Muscle of leg (tissue), 11 donors: ENCODE results near the gene ATG101. TPM values are rescaled to one million over a fixed set of nuclear protein-coding genes. Genes with fewer than 3 reads are reported as not detected.

Source experiments
- DNase-seq: peaks from one replicate; pipeline ENCODE4 v3.0.0; 2013
- H3K27ac ChIP-seq: one replicate; pipeline ENCODE4 v1.5.1; 2013; ENCODE audit warnings: mild to moderate bottlenecking, low read length, control low read depth
- H3K27me3 ChIP-seq: one replicate; pipeline ENCODE4 v1.6.1; 2013; ENCODE audit warnings: low read length; ENCODE audit not compliant: control insufficient read depth, insufficient read depth
- H3K36me3 ChIP-seq: one replicate; pipeline ENCODE4 v1.6.1; 2013; ENCODE audit warnings: low read length; ENCODE audit not compliant: control insufficient read depth, insufficient read depth
- H3K4me1 ChIP-seq: one replicate; pipeline ENCODE4 v1.6.1; 2013; ENCODE audit warnings: low read length; ENCODE audit not compliant: control insufficient read depth, insufficient read depth
- H3K4me3 ChIP-seq: one replicate; pipeline ENCODE4 v1.5.1; 2013; ENCODE audit warnings: low read length, control low read depth
- H3K9me3 ChIP-seq: replicated peaks from 2 replicates; pipeline ENCODE4 v1.6.1; 2013; ENCODE audit warnings: low read depth, low read length; ENCODE audit not compliant: control insufficient read depth
- WGBS: methylation state at CpG from one replicate; pipeline ENCODE4 v1.1.5; 2013; ENCODE audit warnings: missing lambda C conversion rate; ENCODE audit not compliant: insufficient coverage; 5-methylcytosine and 5-hydroxymethylcytosine counted together
- polyA plus RNA-seq, 8 donors: library from polyadenylated mRNA; unstranded; fragments of 120-200 nt; gene quantifications; one replicate each; pipeline versions ENCODE4 v1.2.1 to v1.2.3, GENCODE V29; 2013; ENCODE audit warnings: inconsistent platforms in 1 of 8, low replicate concordance in 1 of 8; ENCODE audit not compliant: insufficient read length in 8 of 8, insufficient read depth in 1 of 8
- total RNA-seq: library from RNA; stranded (reverse); fragments of 120-200 nt; gene quantifications from one replicate; pipeline ENCODE4 v1.2.4, GENCODE V29; 2013

The ATG101 gene
- total and polyA plus RNA-seq, 9 donors = 25.4 to 36.9 (median 29.6) TPM

- Histone ChIP-seq H3K27ac (no peak within 1 kb of the TSS), H3K36me3 (peaks cover 41% of the 10 kb centered on the region), H3K4me3 (no peak within 1 kb of the TSS), H3K27me3 (peaks cover 6% of the 10 kb centered on the region), H3K9me3 (no peaks in the 10 kb centered on the region), H3K4me1 (peaks cover 41% of the 10 kb centered on the region)
- WGBS = 28% methylated on average over 69 of the region's 87 CpGs
- DNase-seq = no peak
Measured at GRCh38 chr12:52079576-52080402, 10.0 kb downstream of the ATG101 start, which contains the start of gene SMIM41. Gene SMIM41 (plus strand): TSS chr12:52079704. CDS start chr12:52079780, 76 bp downstream.

GRCh38 chr12:52080403-52081251 is 10.8 kb downstream of the ATG101 start:
- H3K27ac ChIP-seq = peak overlapping the region; percentile 66
- H3K4me3 ChIP-seq = no peak overlapping the region
- H3K9me3 ChIP-seq = no peaks in the 10 kb centered on the region
- peaks cover 6% of the 10 kb centered on the region for H3K27me3 ChIP-seq
- no peak for DNase-seq
- WGBS = 40% methylated on average over 7 of the region's 10 CpGs
- peaks cover 32% of the 10 kb centered on the region for H3K36me3 ChIP-seq
- peaks cover 41% of the 10 kb centered on the region for H3K4me1 ChIP-seq

DNA sequence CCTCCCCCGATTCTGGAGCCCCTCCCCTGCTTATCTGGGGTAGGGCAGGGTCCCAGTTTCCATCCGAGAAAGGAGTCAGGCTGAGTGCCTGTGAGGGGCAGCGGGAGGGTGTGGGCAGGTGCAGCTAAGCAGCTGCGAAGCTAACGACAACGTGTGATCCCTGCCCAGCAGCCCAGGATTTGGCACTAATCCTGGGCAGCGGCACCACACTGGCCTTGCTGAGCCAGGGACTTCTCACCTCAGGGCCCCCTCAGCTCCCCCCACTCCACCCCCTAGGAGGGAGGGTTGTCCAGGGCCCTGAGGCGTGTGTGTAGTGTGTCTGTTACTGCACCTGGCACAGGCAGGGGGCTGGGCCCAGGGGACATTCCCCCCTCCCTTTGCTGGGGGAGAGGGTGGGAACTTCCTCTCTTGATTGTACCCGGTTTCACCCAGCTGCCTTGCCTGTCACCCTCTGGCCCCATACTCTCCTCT is 11.5 kb downstream of the ATG101 start:
- Histone ChIP-seq H3K27me3 (peaks cover 6% of the 10 kb centered on the region), H3K36me3 (peaks cover 26% of the 10 kb centered on the region), H3K4me1 (peaks cover 46% of the 10 kb centered on the region), H3K27ac (peak overlapping the region; percentile 86), H3K4me3 (no peak overlapping the region), H3K9me3 (no peaks in the 10 kb centered on the region)
- 10% methylated on average over 2 of the region's 9 CpGs for WGBS
- DNase-seq = peak; percentile 77

DNA sequence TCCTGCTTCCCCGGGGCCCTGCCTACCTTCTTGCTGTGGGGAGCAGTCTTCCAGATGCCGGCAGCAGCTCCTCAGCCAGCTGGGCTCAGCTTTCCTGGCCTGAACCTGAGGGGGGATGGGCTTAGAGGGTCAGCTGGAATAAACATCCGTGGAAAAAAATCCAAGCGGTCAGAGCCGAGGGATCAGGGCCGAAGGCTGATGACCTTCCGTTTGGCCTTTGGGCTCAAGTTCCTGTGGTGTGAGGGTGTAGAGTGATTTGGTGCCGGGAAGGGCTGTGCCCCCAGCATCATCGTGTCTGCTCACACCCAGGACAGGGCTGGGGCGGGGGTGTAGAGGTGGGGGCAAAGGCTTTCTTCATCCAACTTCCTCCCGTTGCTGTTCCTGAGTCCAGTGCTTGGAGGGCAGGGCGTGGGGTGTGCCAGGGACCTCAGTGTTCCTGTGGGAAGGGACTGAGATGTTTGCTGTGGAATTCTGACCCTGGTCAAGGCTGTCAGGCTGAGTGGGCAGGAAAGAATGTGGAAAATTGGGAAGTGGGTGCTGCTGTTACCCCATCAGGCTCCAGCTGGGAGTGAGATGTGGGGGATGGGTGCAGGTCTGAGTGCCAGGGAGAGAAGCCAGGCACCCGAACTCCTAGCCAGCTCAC is 12.4 kb downstream of the ATG101 start:
- Histone ChIP-seq H3K4me3 (no peak overlapping the region), H3K27me3 (peaks cover 6% of the 10 kb centered on the region), H3K4me1 (peaks cover 54% of the 10 kb centered on the region), H3K27ac (peak overlapping the region; percentile 86), H3K9me3 (no peaks in the 10 kb centered on the region), H3K36me3 (peaks cover 17% of the 10 kb centered on the region)
- DNase-seq = peak; percentile 80
- WGBS = 0% methylated on average over 6 of the region's 13 CpGs

GRCh38 chr12:52082669-52082987 is 12.8 kb downstream of the ATG101 start:
- Histone ChIP-seq H3K4me1 (peaks cover 58% of the 10 kb centered on the region), H3K4me3 (no peak overlapping the region), H3K36me3 (peaks cover 15% of the 10 kb centered on the region), H3K9me3 (no peaks in the 10 kb centered on the region), H3K27me3 (peaks cover 8% of the 10 kb centered on the region), H3K27ac (peak overlapping the region; percentile 86)
- 67% methylated on average over 1 of the region's 4 CpGs for WGBS
- no peak for DNase-seq

GRCh38 chr12:52082988-52083637 is 13.3 kb downstream of the ATG101 start:
- peaks cover 11% of the 10 kb centered on the region for H3K36me3 ChIP-seq
- H3K9me3 ChIP-seq = no peaks in the 10 kb centered on the region
- WGBS = 69% methylated on average over 3 of the region's 11 CpGs
- H3K27me3 ChIP-seq = peaks cover 12% of the 10 kb centered on the region
- peak overlapping the region; percentile 86 for H3K27ac ChIP-seq
- no peak overlapping the region for H3K4me3 ChIP-seq
- peak; percentile 76 for DNase-seq
- peaks cover 59% of the 10 kb centered on the region for H3K4me1 ChIP-seq

DNA sequence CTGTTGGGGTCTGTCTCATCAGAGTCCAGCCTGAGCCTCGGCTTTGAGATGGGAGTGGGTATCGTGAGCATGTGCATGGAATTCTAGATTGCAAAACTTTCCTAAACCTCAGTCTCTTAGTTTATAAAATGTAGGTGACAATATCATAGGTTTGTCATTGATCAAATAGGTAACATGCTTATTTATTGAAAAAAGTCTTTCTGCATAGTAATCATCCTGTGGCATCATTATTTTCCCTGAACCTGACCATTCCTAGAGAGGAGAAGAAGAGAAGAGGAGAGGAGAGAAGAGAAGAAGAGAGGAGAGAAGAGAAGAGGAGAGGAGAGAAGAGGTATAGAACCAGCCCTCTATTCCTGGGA is 13.8 kb downstream of the ATG101 start:
- no peak for DNase-seq
- Histone ChIP-seq H3K36me3 (peaks cover 7% of the 10 kb centered on the region), H3K27ac (no peak overlapping the region), H3K4me3 (no peak overlapping the region), H3K9me3 (no peaks in the 10 kb centered on the region), H3K27me3 (peaks cover 16% of the 10 kb centered on the region), H3K4me1 (peaks cover 63% of the 10 kb centered on the region)
- WGBS = no CpG with 5 or more reads among the region's 2 CpGs

DNA sequence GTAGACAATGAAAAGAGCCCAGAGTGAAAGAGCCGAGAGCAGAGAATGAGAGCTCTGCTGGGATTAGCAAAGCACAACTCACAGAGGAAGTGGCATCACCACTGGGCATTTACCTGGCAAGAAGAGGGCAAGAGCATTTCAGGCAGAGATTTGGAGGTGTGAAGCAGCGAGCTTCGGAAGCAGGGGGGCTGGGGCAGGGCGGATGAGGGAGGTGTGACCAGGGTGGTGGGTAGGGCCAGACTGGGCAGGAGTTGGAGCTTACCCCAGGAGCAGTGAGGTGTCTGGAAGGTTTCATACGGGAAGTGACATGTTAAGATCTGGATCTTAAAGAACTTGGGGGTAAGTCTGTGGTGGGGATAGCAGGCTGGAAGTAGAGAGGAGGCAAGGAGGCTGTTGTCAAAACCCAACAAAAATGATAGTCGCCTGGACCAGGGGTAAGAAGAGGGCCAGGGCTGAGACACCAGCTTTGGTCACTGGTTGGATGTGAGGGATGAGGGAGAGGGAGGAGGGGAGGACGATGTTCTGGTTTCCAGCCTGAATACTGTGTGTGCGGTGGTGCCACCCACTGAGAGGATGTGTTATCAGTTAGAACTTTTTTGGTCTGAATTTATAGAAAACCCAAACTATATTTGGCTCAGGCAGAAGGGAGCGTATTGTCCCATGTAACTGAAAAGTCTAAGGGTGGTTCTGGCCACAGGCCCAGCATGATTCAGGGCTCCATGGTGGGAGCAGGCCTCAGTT is 14.9 kb downstream of the ATG101 start:
- DNase-seq = no peak
- peaks cover 59% of the 10 kb centered on the region for H3K4me1 ChIP-seq
- 76% methylated on average over 8 of the region's 9 CpGs for WGBS
- no peaks in the 10 kb centered on the region for H3K36me3 ChIP-seq
- H3K9me3 ChIP-seq = no peaks in the 10 kb centered on the region
- H3K4me3 ChIP-seq = no peak overlapping the region
- H3K27ac ChIP-seq = no peak overlapping the region
- H3K27me3 ChIP-seq = peaks cover 11% of the 10 kb centered on the region

GRCh38 chr12:52085682-52086180 is 16.0 kb downstream of the ATG101 start:
- H3K4me3 ChIP-seq = no peak overlapping the region
- H3K27ac ChIP-seq = no peak overlapping the region
- H3K36me3 ChIP-seq = no peaks in the 10 kb centered on the region
- H3K4me1 ChIP-seq = peaks cover 50% of the 10 kb centered on the region
- WGBS = 83% methylated on average over 6 of the region's 6 CpGs
- no peak for DNase-seq
- peaks cover 18% of the 10 kb centered on the region for H3K27me3 ChIP-seq
- no peaks in the 10 kb centered on the region for H3K9me3 ChIP-seq
